ENCODE data around the gene UFSP2.
A peak's percentile ranks its signal among the peaks of the same experiment; 100 is the strongest.

UFSP2 gene

GRCh38 chr4:185424905-185425646 is 688 bp downstream of the UFSP2 start:
- DNase-seq = no peak

- no peak for DNase-seq
These were observed 4.2 kb downstream of the UFSP2 start for GRCh38 chr4:185421366-185422124.

DNA sequence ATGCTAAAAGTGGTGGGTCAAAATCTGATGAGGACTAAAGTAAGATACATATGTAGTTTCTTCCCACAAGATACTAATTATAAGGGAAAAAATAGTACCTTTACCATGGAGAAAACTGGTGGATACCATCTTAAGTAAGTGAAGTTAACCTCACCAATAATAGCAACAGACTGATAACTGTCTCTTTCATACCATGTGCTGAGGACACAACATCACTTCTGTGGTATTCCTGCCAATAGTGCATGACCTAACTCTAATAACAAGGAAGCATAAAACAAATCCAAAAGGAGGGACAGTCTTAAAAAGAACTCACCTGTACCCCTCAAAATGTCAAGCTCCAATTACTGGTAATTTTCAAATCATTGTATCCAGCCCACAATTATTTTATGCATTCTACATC is 8.8 kb downstream of the UFSP2 start:
- DNase-seq = no peak

- DNase-seq = no peak
These were observed 13.4 kb downstream of the UFSP2 start for GRCh38 chr4:185412412-185412811.

DNA sequence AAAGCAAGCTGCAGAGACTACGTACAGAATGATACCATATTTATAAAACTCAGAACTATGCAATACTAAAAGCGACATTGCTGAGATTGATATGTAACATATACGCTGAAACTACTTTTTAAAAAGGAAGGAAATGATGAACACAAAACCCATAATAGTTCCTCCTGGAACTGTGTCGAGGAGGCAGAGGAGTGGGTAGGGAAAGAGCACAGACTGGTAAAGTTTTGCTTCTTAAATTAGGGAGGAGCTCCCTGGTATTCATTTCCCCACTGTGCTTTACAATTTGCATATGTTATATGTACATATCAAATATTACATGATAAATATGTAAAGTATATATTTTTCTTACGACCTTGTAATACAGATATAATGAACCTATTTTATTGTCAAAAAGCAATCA is 13.9 kb downstream of the UFSP2 start:
- no peak for DNase-seq

DNA sequence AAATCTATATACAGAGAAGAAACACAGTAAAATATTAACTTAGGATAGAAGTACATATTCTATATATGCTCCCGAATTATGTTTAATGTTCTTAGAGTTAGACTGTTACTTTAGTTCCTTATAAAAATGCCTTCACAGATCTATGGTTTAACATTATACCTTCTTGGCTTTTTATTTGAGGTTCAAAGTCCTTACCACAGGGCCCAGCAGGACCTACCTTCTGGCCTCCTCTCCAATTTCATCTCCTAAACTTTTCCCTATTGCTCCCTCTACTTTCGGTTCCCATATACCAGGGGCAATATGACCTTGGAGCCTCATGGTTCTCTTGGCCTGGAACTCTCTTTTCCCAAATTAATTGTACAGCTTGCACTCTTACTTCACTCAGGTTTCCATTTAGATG is 17.3 kb downstream of the UFSP2 start:
- DNase-seq = no peak

- DNase-seq = no peak
These were observed 20.3 kb downstream of the UFSP2 start for GRCh38 chr4:185405296-185405999.

DNA sequence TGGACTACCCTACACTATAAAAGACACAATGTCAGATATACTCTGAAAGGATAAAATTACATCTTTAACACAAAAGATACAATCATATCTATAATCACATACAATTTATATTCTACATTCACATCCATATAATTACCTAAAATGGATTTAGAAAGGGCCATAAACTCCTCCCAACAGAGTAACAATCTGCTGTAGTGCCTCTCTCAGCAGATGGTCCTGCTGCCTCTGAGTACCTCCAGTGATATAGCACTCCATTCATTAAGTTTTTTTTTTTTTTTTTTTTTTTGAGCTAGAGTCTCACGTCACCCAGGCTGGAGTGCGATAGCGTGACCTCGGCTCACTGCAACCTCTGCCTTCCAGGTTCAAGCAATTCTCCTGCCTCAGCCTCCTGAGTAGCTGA is 21.7 kb downstream of the UFSP2 start:
- DNase-seq = peak; percentile 73

GRCh38 chr4:185399466-185399865 is 26.3 kb downstream of the UFSP2 start:
- DNase-seq = no peak

DNA sequence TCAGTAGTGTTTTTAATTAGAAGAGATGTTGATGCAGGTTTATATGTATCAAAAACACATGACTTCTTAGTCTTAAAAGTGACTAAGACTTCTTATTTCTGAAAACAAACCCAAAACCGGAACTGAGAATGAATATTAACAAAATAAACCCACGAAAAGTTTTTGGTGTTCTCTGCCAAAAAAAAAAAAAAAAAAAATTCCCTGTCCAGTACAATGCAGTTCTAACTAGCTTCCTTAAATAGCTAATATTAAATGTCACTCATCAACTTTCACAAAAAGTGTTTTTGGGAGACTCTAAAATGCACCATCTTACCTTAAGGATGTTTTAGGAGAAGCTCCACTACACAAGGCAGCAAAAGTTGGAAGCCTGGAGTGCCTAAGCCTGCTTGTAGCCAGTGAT is 27.1 kb downstream of the UFSP2 start:
- no peak for DNase-seq

DNA sequence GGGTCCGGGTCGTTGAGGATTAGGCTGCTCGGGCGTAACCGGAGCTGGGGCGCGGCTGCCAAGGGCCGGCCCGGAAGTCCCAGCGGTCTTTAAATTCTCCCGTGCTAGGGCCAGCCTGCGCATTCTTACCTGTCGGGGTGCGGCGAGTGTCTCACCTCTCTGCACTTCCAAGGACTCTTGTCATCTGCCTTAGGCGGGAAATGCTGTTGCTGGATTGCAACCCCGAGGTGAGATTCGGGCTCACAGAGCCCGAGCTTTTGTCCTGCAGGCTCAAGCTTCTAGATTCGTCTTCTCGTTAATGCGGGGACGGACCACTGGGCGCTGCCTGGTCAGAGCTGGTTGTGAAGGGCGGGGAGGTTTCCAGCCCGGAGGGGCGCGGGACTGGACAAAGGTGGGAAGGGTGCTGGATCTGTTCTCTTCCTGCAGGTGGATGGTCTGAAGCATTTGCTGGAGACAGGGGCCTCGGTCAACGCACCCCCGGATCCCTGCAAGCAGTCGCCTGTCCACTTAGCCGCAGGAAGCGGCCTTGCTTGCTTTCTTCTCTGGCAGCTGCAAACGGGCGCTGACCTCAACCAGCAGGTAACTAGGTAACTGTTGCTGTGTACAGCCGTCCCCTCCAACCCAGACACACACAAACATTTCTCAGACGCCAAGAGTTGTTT is 28.9 kb downstream of the UFSP2 start, which contains the start of gene ANKRD37:
TSS of gene ANKRD37 (plus strand) at position 118 of the 662 bp plus-strand sequence. CDS start at position 201, 83 bp downstream.
- no peak for DNase-seq

DNA sequence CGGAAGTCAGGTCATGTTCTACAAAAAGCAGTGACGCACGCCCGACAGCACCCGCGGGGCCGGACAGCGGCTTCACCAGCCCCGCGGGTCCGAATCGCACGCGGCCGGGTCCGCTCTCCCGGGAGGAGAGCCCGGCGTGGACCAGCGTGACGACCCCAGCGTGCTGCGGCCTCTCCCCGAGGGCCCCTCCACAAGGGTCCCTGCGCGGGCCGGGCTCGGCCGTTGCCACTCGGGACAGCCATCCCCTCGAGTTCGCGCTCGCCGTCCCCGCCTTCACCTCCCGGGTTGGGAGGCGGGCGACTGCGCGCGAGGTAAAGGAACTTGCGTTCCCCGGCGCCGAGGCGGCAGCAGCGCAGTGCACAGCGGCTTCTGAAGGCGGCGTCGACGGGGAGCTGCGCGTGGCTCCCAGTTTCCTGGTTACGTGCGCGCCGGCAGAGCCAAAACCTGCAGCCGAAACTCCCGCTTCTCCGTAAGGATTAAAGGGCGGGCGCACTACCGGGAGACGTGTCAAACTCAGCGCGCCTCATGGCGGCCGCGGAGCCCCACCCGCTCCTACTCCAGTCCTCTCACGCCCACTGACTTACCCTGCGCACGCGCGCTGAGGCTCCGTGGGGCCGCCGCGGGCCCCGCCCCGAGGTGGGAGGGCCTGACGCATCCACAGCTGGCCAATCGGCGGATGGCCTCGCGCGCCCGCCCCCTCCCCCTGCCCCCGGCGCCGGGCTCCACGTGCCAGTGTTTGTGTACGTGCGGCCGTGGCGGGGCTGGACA is 29.6 kb downstream of the UFSP2 start:
- peak; percentile 92 for DNase-seq

DNA sequence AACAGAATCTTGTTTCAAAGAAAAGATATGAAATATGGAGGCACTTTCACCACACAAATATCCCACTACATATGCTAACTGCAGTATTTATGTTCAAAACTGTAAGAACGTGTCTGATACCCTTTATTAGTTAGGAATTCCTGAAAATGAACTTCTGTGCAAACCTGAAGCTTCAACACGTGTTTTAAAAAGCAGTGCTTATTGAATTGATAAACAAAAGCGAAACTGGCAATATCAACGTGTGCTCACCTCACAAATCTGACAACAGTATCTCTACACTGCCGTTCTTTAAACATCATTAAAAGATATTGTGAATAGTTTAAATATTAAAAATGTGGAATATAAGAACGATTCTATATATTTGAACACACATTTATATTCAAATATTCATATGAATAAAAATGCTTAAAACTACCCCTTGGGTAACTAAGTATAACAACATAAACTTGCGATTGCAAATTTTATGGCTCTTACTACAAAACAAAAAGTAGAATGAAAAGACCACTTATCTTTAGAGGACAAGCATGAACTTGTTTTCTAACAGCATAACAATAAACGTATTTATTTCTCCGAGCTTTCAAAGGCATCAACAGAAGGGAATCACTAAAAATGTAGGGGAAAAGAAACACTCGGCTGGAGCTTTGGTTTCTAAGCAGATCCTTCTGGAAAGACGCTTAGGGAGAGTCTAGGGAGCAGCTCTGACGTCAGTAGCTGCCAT is 30.4 kb downstream of the UFSP2 start, which contains the start of gene LRP2BP:
TSS of gene LRP2BP (minus strand) at position 687 of the 718 bp plus-strand sequence. CDS start 17,738 bp downstream, outside the sequence.
- no peak for DNase-seq

DNA sequence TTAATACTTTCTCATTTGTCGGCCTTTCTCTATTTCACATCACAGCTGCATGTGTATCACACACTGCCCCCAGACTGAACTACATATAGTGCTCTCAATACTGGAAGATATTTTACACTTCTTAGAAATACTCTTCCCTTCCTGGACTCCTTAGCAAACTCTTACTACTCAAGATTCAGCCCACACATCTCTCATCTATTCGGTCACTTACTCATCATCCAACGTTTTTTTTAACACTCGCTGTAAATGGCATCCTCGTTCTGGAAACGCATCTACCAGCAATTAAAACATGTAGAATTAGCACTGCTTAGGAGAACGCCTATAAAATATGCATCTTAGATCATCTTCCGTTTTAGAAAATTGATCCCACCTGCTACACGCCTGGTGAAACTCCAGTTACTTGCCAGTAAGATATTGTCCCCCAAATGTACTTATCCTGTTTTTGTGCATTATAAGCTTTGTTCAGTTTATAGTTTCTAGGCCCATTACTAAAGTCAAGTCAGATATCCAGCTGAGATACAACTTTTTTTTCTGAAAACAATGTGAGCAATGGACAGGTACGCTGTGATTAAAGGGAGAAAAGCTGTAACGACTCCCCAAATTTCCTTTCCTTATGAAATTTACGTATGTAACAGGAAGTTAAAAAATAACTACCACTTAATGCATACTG is 31.1 kb downstream of the UFSP2 start:
- no peak for DNase-seq

DNA sequence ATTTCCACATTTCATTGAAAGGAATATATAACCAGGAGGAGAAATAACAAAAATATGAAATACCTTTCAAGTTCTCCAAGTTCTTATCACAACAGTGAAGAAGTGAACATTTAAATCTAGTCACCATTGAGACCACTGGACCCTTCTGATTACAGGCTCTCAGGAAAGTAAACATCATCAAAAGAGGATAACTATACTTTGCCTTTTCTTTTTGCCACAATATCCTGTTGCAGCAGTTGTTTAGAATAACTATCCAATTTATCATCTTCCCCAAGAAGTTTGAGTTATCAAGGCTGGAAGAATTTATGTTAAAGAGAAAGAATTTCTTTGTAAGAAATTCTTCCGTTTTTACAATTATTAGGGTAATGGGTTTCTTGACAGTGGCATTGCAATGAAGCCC is 33.6 kb downstream of the UFSP2 start:
- no peak for DNase-seq

GRCh38 chr4:185390941-185391340 is 34.8 kb downstream of the UFSP2 start:
- DNase-seq = no peak

DNA sequence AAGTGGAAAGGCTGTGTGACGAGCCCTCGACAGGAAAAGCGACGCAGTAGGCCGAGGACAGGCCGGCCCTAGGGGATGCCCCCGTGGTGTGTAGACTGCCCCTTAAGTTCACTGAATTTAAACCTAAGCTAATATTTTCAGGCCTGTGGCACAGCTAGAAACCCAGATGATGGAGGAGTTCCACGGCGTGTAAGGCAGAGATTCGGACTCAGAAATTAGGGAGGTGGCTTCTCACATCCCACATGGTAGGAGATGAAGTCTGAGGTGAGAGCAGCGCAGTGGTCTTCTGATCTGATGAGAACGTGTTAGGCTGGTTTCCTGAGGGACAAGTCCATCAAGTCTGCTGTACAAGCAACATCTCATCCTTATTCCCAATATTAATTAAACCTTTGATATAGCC is 37.8 kb downstream of the UFSP2 start:
- DNase-seq = no peak

- no peak for DNase-seq
These were observed 40.8 kb downstream of the UFSP2 start for GRCh38 chr4:185384930-185385331.

DNA sequence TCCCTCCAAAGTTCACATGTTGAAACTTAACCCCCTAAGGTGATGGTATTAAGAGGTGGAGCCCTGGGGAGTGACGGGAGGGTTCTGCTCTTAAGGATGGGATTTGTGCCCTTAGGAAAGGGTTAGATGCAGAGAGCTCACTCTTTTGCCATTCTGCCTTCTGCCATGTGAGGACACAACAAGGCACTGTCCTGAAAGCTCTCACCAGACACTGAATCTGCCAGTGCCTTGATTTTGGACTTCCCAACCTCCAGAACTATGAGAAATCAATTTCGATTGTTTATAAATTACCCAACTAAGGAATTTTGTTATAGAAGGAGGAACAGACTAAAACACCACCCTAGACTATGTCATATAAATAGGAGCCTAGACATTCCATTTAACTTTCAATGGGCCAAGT is 41.7 kb downstream of the UFSP2 start:
- no peak for DNase-seq

DNA sequence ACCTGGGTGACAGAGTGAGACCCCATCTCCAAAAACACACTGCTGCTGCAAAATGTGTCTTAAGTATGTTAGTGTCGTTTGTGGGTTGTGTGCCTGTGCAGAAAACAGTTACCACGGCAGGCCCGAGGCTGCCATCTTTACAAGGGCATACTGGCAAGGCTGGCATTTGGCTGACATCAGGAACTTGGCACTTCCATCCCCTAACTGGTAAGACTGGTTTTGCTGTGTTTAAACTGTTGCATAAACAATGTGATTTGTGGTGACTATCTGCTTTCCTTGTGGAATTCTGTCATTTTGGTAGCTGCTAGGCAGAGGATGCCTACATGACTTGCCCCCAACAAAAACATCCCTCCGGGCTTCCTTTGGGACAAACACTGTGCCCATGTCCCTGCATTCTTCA is 42.3 kb downstream of the UFSP2 start:
- DNase-seq = no peak

GRCh38 chr4:185382754-185383153 is 43.0 kb downstream of the UFSP2 start:
- no peak for DNase-seq
